ENCODE results near the gene ZNF81. TPM values are rescaled to one million over a fixed set of nuclear protein-coding genes. Genes with fewer than 3 reads are reported as not detected.
"Not testable (repeated sequence)": the region's sequence is repeated elsewhere in the genome, so short reads cannot be mapped to it uniquely, and the experiment has no call there.

ZNF81 gene
- total RNA-seq, 2 donors from 2014 or later: 4.5 to 6.2 TPM

DNA sequence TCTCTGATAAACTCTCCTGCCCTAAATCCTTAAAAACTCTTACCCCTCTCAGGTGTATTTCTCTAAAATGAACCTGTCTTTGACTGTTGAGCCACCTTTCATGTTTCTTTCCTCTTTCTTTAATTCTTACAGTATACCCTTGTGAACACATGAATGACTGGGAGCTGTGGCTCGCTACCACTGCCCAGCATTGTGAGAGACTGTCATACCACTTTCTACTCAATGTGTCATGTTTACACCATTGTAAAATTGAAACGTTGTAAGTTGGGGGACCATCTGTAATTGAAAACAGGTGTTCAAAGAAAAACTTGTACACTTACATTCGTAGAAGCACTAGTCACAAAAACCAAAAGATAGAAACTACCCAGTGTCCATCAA is 100.2 kb downstream of the ZNF81 start:
- Histone ChIP-seq H3K4me3 (no peak overlapping the region), H3K27me3 (replicated peaks; ENCODE audit: insufficient read depth) (no peaks in the 10 kb centered on the region), H3K4me1 (replicated peaks) (no peaks in the 10 kb centered on the region), H3K36me3 (no peaks in the 10 kb centered on the region), H3K9me3 (no peaks in the 10 kb centered on the region), H3K27ac (no peak overlapping the region)
- WGBS: 50% methylated on average over 3 of the region's 3 CpGs
- intact Hi-C loops (cut with DNase I): no loop called here
- no peak for DNase-seq (ENCODE audit: low spot score)
- no peak for TF ChIP-seq POLR2A (IDR thresholded peaks at IDR 0.05)
- TF ChIP-seq, protein P1, sequence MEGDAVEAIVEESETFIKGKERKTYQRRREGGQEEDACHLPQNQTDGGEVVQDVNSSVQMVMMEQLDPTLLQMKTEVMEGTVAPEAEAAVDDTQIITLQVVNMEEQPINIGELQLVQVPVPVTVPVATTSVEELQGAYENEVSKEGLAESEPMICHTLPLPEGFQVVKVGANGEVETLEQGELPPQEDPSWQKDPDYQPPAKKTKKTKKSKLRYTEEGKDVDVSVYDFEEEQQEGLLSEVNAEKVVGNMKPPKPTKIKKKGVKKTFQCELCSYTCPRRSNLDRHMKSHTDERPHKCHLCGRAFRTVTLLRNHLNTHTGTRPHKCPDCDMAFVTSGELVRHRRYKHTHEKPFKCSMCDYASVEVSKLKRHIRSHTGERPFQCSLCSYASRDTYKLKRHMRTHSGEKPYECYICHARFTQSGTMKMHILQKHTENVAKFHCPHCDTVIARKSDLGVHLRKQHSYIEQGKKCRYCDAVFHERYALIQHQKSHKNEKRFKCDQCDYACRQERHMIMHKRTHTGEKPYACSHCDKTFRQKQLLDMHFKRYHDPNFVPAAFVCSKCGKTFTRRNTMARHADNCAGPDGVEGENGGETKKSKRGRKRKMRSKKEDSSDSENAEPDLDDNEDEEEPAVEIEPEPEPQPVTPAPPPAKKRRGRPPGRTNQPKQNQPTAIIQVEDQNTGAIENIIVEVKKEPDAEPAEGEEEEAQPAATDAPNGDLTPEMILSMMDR (IDR thresholded peaks at IDR 0.05): no peak
- TF ChIP-seq POLR2AphosphoS5 (IDR thresholded peaks at IDR 0.05): no peak

DNA sequence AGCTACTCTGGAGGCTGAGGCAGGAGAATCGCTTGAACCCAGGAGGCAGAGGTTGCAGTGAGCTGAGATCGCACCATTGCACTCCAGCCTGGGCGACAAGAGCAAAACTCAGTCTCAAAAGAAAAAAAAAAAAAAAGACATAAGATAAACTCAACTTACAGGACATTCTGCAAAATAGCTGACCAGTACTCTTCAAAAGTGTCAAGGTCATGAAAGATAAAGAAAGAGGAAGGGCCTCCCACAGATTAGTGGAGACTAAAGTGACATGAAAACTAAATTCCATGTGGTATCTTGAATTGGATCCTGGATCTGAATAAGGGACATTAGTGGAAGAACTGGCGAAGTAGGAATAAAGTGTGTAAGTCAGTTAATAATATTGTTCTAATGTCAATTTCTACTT is 103.7 kb downstream of the ZNF81 start:
- Histone ChIP-seq H3K4me3 (no peak overlapping the region), H3K4me1 (replicated peaks) (no peaks in the 10 kb centered on the region), H3K27me3 (replicated peaks; ENCODE audit: insufficient read depth) (no peaks in the 10 kb centered on the region), H3K9me3 (no peaks in the 10 kb centered on the region), H3K36me3 (no peaks in the 10 kb centered on the region), H3K27ac (no peak overlapping the region)
- WGBS: 94% methylated on average over 4 of the region's 4 CpGs
- intact Hi-C loops (cut with DNase I): no loop called here
- TF ChIP-seq, protein P1 (IDR thresholded peaks at IDR 0.05): no peak
- no peak for TF ChIP-seq POLR2A (IDR thresholded peaks at IDR 0.05)
- no peak for TF ChIP-seq POLR2AphosphoS5 (IDR thresholded peaks at IDR 0.05)
- DNase-seq (ENCODE audit: low spot score): no peak

DNA sequence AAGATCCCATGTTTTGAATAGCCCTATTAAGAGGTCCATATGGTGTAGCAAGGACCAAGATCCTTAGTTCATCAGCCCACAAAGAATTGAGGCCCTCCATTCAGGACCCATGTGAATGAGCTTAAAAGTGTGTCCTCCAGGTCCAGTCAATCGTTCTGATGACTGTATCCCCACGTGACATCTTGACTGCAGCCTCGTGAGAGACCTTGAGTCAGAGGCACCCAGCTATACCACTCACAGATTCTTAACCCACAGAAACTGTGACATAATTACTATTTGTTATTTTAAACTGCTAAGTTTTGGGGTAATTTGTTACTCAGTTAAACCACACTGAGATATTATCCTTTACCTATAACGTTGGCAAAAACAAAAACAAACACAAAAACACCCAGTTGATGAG is 104.7 kb downstream of the ZNF81 start:
- intact Hi-C loops (cut with DNase I): no loop called here
- H3K9me3 ChIP-seq: no peaks in the 10 kb centered on the region
- WGBS: 72% methylated on average over 4 of the region's 4 CpGs

DNA sequence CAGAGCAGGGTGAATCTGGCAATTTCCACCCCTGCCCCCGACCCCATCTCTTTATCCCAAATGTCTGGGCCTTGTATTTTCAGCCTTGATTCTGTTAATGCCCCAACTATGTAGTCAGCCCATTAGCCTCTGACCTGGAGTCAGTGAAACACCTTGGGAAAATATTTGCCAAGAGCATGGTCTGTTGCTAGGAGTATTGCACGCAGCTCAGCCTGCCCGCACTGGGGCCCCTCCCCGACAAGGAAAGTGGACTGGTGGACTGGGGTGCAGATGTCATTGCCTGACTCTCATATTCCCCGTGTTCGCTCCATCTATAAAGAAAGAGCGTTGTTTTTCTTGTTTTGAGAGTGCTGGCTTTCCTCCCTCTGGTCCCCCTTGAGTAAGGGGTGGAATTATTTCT is 118.6 kb downstream of the ZNF81 start:
- intact Hi-C loops (cut with DNase I); H3K4me3 ChIP-seq; H3K27me3 ChIP-seq (replicated peaks; ENCODE audit: insufficient read depth); DNase-seq (ENCODE audit: low spot score); H3K27ac ChIP-seq; H3K9me3 ChIP-seq; H3K36me3 ChIP-seq; H3K4me1 ChIP-seq (replicated peaks): not testable (repeated sequence)
- WGBS: 75% methylated on average over 5 of the region's 7 CpGs

More for the DNA sequence above, 104.7 kb downstream of the ZNF81 start:
- no peaks in the 10 kb centered on the region for H3K27me3 ChIP-seq (replicated peaks; ENCODE audit: insufficient read depth)
- H3K36me3 ChIP-seq: no peaks in the 10 kb centered on the region
- H3K27ac ChIP-seq: no peak overlapping the region
- DNase-seq (ENCODE audit: low spot score): no peak
- H3K4me1 ChIP-seq (replicated peaks): no peaks in the 10 kb centered on the region
- no peak overlapping the region for H3K4me3 ChIP-seq
- TF ChIP-seq POLR2AphosphoS5 (IDR thresholded peaks at IDR 0.05): no peak
- TF ChIP-seq, protein P1 (IDR thresholded peaks at IDR 0.05): no peak
- TF ChIP-seq POLR2A (IDR thresholded peaks at IDR 0.05): no peak

DNA sequence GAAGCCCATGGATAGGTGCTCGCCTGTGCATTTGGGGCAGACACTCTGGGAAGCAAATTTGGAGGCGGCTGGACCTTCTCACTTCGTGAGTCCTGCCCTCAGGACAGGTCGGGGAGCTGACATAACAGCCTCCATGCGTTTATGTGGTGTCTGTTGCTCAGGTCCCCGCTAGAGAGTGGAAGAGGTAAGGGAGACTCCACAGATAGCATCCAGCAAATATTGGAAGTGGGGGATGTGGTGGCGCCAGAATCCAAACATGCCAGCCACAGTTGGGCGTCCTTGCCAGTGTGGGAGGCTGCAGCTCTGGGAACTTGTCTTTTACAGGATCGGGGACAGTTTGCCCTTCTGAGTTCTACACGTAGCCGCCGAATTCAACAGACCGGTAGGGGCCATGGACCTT is 119.3 kb downstream of the ZNF81 start:
- Histone ChIP-seq H3K36me3 (no peaks in the 10 kb centered on the region), H3K4me3 (no peak overlapping the region), H3K9me3 (no peaks in the 10 kb centered on the region), H3K4me1 (replicated peaks) (no peaks in the 10 kb centered on the region), H3K27ac (no peak overlapping the region), H3K27me3 (replicated peaks; ENCODE audit: insufficient read depth) (no peaks in the 10 kb centered on the region)
- no peak for DNase-seq (ENCODE audit: low spot score)
- intact Hi-C loops (cut with DNase I): no loop called here
- WGBS: 89% methylated on average over 10 of the region's 13 CpGs
- TF ChIP-seq POLR2A (IDR thresholded peaks at IDR 0.05) (no peak), POLR2AphosphoS5 (IDR thresholded peaks at IDR 0.05) (no peak)
- TF ChIP-seq, protein P1 (IDR thresholded peaks at IDR 0.05): no peak

DNA sequence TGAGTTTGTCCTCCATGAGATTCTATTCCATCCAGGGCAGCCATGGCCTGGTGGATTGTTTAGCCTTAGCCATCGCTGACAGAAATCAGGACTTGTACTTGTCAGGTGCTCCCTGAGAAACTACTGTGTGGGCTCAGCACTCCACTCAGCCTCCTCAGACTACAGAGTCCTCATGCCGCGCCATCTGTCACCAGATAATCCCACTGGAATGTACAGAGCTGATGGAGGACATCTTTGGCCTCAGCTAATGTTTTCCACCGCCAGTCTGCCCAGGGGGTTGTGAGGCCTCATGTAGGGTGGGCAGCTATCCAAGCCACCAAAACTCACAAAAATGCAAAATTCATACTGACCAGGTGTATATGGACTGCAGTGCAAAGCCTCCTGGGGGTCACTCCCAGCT is 121.5 kb downstream of the ZNF81 start:
- WGBS: 95% methylated on average over 3 of the region's 4 CpGs
- intact Hi-C loops (cut with DNase I): not testable (repeated sequence)

More for the DNA sequence above, 121.5 kb downstream of the ZNF81 start:
- H3K4me1 ChIP-seq (replicated peaks); H3K36me3 ChIP-seq; H3K27me3 ChIP-seq (replicated peaks; ENCODE audit: insufficient read depth); H3K9me3 ChIP-seq; H3K4me3 ChIP-seq; DNase-seq (ENCODE audit: low spot score); H3K27ac ChIP-seq: not testable (repeated sequence)

Measured in prostate gland (tissue), 2 donors.